ENCODE data around the gene GALNT18. TPM values are rescaled to one million over a fixed set of nuclear protein-coding genes. Genes with fewer than 3 reads are reported as not detected.

GALNT18 gene
- total and polyA plus RNA-seq, 2 donors (not counting 3 experiments of a cell fraction or from before 2014, with no cell fraction given), result 0.17 to 0.18 TPM

GRCh38 chr11:11504071-11504470 is 117.7 kb downstream of the GALNT18 start:
- CTCF ChIA-PET, result no interaction called here
- no TSS peak for BruUV-seq (replicated peaks)

GRCh38 chr11:11502263-11502861 is 119.4 kb downstream of the GALNT18 start:
- Histone ChIP-seq H3K79me2 (ENCODE audit: control insufficient read depth, insufficient read depth, low read length) (no peaks in the 10 kb centered on the region), H3K27ac (ENCODE audit: insufficient read depth, low read depth, low read length) (no peak overlapping the region), H3K9me3 (replicated peaks; ENCODE audit: control insufficient read depth, insufficient read depth, low read length) (no peaks in the 10 kb centered on the region), H3K4me3 (replicated peaks in 1 of 3; ENCODE audit: insufficient read depth in 1 of 3, low read depth in 1 of 3, low read length in 3 of 3) (no peak overlapping the region), H3K36me3 (ENCODE audit: control insufficient read depth in 2 of 2, extremely low read depth in 1 of 2, insufficient read depth in 2 of 2, low read length in 2 of 2) (no peaks in the 10 kb centered on the region), H3K27me3 (ENCODE audit: control insufficient read depth in 2 of 2, insufficient read depth in 2 of 2, low read length in 2 of 2) (no peaks in the 10 kb centered on the region), H3K9ac (replicated peaks; ENCODE audit: extremely low read depth, insufficient read depth, low read length) (no peak overlapping the region), H4K20me1 (replicated peaks; ENCODE audit: control insufficient read depth, extremely low read depth, insufficient read depth, low read length) (no peaks in the 10 kb centered on the region), H3K9me1 (replicated peaks; ENCODE audit: control insufficient read depth, extremely low read depth, insufficient read depth, low read length) (no peaks in the 10 kb centered on the region), H2AFZ (ENCODE audit: low read depth, low read length) (no peak overlapping the region), H3K4me2 (ENCODE audit: insufficient read depth, low read length) (no peak overlapping the region), H3K4me1 (ENCODE audit: control insufficient read depth, extremely low read depth, insufficient read depth, low read length) (no peaks in the 10 kb centered on the region)
- dilution Hi-C loops (cut with MboI; ENCODE audit: extremely low pct_ligation_motif_present, low sequenced_read_pairs) (no loop called here), intact Hi-C loops (cut with micrococcal nuclease) (no loop called here)
- DNase-seq (ENCODE audit: low read depth, low spot score) (no peak), FAIRE-seq (no peak)
- no peak for TF ChIP-seq GATA2 (IDR thresholded peaks at IDR 0.05; ENCODE audit: insufficient read depth, insufficient read length, low read depth, low read length)
- no peak for TF ChIP-seq MAX (IDR thresholded peaks at IDR 0.05; ENCODE audit: insufficient read depth, insufficient read length)
- no peak for TF ChIP-seq POLR2AphosphoS5 (IDR thresholded peaks at IDR 0.05; ENCODE audit: insufficient read depth, low read depth, low read length)
- TF ChIP-seq POLR2A (IDR thresholded peaks at IDR 0.05; ENCODE audit: low read depth, low read length), result no peak
- TF ChIP-seq FOS (IDR thresholded peaks at IDR 0.05; ENCODE audit: borderline replicate concordance, insufficient read depth, low read length), result no peak
- TF ChIP-seq CTCF (IDR thresholded peaks at IDR 0.05; ENCODE audit: extremely low read depth in 1 of 2, insufficient read depth in 1 of 2, low read depth in 1 of 2, low read length in 2 of 2), result no peak
- TF ChIP-seq EZH2 (IDR thresholded peaks at IDR 0.05; ENCODE audit: borderline replicate concordance, low read depth, low read length, severe bottlenecking), result no peak
- TF ChIP-seq MYC (IDR thresholded peaks at IDR 0.05; ENCODE audit: low read depth, low read length), result no peak
- TF ChIP-seq JUN (IDR thresholded peaks at IDR 0.05; ENCODE audit: borderline replicate concordance, insufficient read depth, insufficient read length, low read depth), result no peak
- BruUV-seq (replicated peaks), result no TSS peak
- ChIA-PET CTCF (no interaction called here), POLR2A (no interaction called here)

More at GRCh38 chr11:11504071-11504470, 117.7 kb downstream of the GALNT18 start:
- intact Hi-C loops (cut with micrococcal nuclease), result no loop called here
- H3K4me3 ChIP-seq (replicated peaks in 1 of 3; ENCODE audit: insufficient read depth in 1 of 3, low read depth in 1 of 3, low read length in 3 of 3), result no peak overlapping the region
- no peaks in the 10 kb centered on the region for H3K9me3 ChIP-seq (replicated peaks; ENCODE audit: control insufficient read depth, insufficient read depth, low read length)
- DNase-seq (ENCODE audit: low read depth, low spot score) (no peak), FAIRE-seq (no peak)
- no peak overlapping the region for H3K27ac ChIP-seq (ENCODE audit: insufficient read depth, low read depth, low read length)
- dilution Hi-C loops (cut with MboI; ENCODE audit: extremely low pct_ligation_motif_present, low sequenced_read_pairs), result no loop called here
- H3K79me2 ChIP-seq (ENCODE audit: control insufficient read depth, insufficient read depth, low read length), result no peaks in the 10 kb centered on the region
- TF ChIP-seq GATA2 (IDR thresholded peaks at IDR 0.05; ENCODE audit: insufficient read depth, insufficient read length, low read depth, low read length), result no peak
- TF ChIP-seq JUN (IDR thresholded peaks at IDR 0.05; ENCODE audit: borderline replicate concordance, insufficient read depth, insufficient read length, low read depth), result no peak
- no peak for TF ChIP-seq MYC (IDR thresholded peaks at IDR 0.05; ENCODE audit: low read depth, low read length)
- no peaks in the 10 kb centered on the region for H3K4me1 ChIP-seq (ENCODE audit: control insufficient read depth, extremely low read depth, insufficient read depth, low read length)
- H3K36me3 ChIP-seq (ENCODE audit: control insufficient read depth in 2 of 2, extremely low read depth in 1 of 2, insufficient read depth in 2 of 2, low read length in 2 of 2), result no peaks in the 10 kb centered on the region
- no peak overlapping the region for H2AFZ ChIP-seq (ENCODE audit: low read depth, low read length)
- POLR2A ChIA-PET, result no interaction called here
- H4K20me1 ChIP-seq (replicated peaks; ENCODE audit: control insufficient read depth, extremely low read depth, insufficient read depth, low read length), result no peaks in the 10 kb centered on the region
- H3K9ac ChIP-seq (replicated peaks; ENCODE audit: extremely low read depth, insufficient read depth, low read length), result no peak overlapping the region
- H3K4me2 ChIP-seq (ENCODE audit: insufficient read depth, low read length), result no peak overlapping the region
- peaks cover 0 to 1% of the 10 kb centered on the region in 2 experiments for H3K27me3 ChIP-seq (ENCODE audit: control insufficient read depth in 2 of 2, insufficient read depth in 2 of 2, low read length in 2 of 2)
- H3K9me1 ChIP-seq (replicated peaks; ENCODE audit: control insufficient read depth, extremely low read depth, insufficient read depth, low read length), result no peaks in the 10 kb centered on the region

Measured in endothelial cell of umbilical vein (primary cell).